ENCODE data around the gene PTPN1.
"Not testable (repeated sequence)": the region's sequence is repeated elsewhere in the genome, so short reads cannot be mapped to it uniquely, and the experiment has no call there.

Gene PTPN1

DNA sequence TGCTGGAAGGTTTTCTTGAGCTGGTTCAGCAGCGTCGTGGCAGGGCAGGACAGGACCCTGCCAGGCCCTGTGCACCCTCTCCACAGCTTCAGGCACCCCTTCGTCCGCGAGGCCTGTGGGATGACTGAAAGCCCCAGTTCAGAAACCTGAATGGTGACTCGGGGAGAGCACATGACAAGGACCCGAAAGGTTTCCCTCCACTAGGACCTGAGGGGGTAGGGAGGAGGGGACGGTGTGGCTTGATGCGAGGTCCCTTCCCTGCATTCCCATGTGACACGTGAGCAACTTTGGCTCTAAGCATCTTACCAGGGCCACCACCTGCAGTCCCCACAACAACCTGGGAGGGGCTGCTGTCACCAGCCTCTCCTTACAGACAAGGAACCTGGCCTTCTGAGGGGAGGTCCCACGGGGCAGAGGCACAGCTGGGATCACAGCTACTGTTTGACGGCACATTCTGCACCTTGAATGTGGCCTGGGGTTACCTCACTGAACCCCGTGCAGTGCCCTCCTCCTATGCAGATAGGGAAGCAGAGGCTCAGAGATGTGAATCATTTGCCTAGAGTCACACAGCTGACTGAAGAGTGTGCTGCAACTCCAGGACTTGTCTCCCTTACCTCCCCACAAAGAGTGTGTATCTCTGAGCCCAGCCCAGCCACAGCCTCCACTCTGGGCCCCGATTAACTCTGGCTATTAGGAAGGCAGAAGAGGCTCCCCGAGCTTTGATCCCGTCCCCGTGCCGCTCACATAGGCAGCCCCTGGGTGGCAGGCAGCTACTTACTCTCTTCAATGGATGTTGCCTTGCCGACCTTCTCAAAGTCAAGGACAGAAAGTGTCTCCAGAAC is 84.6 kb downstream of the PTPN1 start:
- no peak for DNase-seq

DNA sequence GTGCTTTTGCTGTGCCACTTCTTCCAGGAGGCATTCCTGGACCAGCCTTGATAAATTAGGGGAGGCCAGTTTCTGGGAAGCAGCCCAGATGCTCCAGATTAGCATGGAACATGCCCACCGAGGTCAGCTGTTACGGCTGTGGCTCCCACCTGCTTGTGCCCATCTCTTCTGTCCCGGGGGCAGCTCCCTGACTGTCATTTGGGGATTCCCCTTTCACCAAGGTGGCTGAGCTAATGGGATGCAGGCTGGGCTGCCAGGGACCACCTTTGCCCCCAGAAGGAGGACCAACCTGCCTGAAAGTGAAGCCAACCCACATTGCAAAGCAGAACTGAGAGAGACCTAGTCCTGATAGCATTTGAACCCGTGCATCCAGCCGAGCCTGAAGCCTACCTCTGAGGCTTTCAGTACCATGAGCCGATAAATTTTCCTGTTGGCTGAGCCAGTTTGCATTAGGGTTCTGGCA is 85.3 kb downstream of the PTPN1 start:
- no peak for DNase-seq

GRCh38 chr20:50595988-50596693 is 86.0 kb downstream of the PTPN1 start:
- no peak for DNase-seq

- no peak for DNase-seq
Measured at GRCh38 chr20:50596694-50597021, 86.5 kb downstream of the PTPN1 start.

DNA sequence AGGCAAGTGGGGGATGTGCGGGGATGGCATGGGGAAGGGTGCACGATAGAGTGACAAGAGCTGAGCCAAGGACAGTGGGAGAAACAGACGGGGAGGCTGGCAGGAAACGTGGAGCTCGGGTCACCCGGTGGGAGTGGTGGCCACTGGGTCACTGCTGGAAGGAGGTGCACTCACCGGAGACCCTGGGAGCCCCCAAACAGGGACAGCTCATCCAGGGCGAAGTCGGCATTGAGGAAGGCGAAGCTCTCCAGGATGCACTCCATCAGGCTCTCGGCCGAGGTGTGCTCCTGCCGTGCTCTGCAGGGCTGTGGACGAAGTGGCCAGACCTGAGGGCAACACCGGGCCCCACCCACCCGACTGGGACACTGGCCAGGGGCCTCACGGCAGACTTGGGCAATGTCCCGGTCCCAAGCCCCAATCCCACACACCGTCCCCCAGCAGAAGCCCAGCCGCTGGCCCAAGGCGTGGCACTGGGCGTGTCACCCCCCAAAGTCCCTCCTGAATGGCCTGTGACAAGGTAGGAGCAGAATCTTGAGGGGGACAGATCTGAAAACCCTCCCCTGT is 87.3 kb downstream of the PTPN1 start:
- DNase-seq = no peak

- DNase-seq = no peak
Measured at GRCh38 chr20:50598074-50598473, 87.9 kb downstream of the PTPN1 start.

GRCh38 chr20:50598768-50599167 is 88.6 kb downstream of the PTPN1 start:
- not testable (repeated sequence) for DNase-seq

DNA sequence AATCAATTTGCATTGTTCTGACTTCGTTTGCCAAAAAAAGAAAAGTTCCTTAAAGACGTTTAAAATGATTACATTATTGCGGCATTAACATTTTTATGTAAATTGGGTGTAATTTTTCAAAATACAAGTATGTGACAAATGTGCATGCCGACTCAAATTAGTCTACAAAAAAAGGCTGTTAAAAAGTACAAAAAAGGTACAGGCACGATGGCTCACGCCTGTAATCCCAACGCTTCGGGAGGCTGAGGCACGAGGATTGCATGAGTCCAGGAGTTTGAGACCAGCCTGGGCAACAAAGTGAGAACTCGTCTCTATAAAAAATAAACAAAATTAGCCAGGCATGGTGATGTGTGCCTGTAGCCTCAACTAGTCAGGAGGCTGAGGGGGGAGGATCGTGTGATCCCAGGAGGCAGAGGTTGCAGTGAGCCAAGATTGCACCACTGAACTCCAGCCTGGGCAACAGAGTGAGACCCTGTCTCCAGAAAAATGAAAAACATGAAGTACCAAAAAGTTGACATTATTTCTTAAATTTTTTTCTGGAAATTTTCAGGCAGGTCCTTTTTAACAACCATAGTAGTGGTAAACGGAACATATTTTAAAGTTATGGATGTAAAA is 90.2 kb downstream of the PTPN1 start:
- DNase-seq = no peak

- DNase-seq = no peak
Measured at GRCh38 chr20:50601511-50602431, 91.6 kb downstream of the PTPN1 start.

DNA sequence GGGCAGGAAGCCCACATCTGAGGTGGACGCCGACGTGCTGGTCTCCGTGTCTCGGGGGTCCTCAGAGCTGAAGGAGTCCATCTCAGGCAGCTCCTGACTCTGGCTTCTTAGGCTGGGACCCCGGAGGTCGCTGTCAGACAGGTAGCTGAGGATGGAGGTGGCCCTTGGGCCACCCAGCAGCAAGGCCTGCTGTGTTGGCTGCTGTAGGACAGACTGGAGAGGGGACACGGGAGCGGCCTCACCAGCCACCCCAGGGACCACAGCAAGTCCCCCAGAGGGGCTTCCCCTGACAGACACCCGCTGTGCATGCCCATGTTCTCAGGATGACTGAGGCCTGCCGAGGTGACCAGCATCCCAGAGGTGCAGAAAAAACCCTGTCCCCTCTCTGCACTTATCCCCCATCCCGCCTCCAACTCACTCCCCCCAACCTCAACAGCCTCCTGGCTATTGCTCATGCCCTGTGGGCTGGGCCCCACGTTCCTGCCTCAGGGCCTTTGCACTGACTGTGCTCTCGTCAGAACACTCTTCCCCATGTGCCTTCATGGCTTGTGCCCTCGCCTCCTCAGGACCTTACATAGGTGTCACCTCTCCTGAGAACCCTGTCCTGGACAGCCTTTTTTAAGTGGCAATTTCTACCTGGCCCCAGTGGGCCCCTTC is 92.4 kb downstream of the PTPN1 start:
- DNase-seq = no peak

- DNase-seq = no peak
Measured at GRCh38 chr20:50604451-50604850, 94.3 kb downstream of the PTPN1 start.

DNA sequence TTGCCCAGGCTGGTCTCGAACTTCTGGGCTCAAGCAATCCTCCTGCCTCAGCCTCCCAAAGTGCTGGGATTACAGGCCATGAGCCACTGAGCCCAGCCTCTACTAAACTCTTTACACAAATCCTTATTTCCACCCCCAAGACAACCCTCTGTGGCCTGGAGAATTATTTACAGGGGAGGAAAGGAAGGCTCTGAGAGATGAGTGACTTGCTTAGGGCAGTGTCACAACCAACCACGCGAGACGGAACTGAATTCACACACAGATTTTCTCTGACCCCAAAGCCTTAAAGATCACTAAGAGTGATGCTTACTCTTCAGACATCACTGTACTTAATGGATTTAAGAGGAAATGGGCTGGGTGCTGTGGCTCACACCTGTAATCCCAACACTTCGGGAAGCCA is 95.0 kb downstream of the PTPN1 start:
- no peak for DNase-seq

GRCh38 chr20:50607436-50607835 is 97.3 kb downstream of the PTPN1 start:
- DNase-seq = no peak

- no peak for DNase-seq
Measured at GRCh38 chr20:50607850-50608749, 97.9 kb downstream of the PTPN1 start.

DNA sequence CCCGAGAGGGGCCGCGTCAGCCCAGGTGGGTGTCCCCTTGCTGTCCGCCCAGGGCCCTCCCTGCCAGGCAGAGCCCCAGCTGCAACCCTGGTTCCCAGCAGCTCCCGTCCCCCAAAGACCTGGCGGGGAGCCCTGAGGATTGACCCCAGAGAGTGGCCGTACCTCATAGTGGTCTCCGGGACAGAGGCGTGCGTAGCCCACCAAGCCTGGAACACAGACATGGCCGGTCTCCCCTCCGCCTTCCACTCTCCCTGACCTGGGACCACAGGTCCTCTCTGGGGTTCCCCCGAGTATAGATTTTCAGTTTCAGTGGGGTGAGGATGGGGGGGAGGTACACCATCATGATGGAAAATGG is 98.5 kb downstream of the PTPN1 start:
- DNase-seq = no peak

- no peak for DNase-seq
Measured at GRCh38 chr20:50609438-50609989, 99.3 kb downstream of the PTPN1 start.

DNA sequence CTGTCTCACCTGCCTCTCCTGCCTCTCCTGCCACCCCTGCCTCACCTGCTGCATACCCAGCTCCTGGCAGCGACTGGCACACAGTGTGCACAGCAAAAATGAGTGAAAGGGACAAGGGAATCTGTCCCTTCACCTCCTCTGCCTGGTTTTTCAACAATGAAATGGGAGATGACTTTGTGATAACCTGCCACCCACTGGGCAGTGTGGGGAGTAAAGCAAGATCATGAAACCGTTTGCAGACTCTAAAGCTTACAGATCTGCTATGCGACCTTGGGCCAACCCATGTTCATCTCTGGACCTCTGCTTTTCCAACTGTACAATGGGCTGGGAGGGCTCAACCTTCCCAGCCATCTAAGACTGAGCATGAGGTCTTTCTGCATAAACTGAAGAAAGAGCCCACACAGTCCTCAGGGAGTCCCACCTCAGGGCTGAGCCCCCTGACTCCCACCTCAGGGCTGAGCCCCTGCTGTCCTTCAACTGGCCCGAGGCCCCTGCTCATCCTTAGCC is 100.1 kb downstream of the PTPN1 start:
- DNase-seq = no peak

GRCh38 chr20:50611128-50611810 is 101.1 kb downstream of the PTPN1 start:
- DNase-seq = no peak

GRCh38 chr20:50613438-50614169 is 103.4 kb downstream of the PTPN1 start:
- no peak for DNase-seq
